Muscle layer of duodenum (tissue), 2 donors: ENCODE data around the gene RIMS4.
A peak's percentile ranks its signal among the peaks of the same experiment; 100 is the strongest.

ENCODE experiments used
- H3K27ac ChIP-seq: one replicate; pipeline ENCODE4 v1.7.0; 2013; ENCODE audit warnings: mild to moderate bottlenecking, low read length
- H3K27me3 ChIP-seq: one replicate; pipeline ENCODE4 v1.7.0; 2013; ENCODE audit warnings: low read depth, mild to moderate bottlenecking, control low read depth, low read length
- H3K36me3 ChIP-seq, 2 donors: one replicate each; pipeline ENCODE4 v1.7.0; 2013; ENCODE audit warnings: low read length in 2 of 2, control low read depth in 1 of 2, mild to moderate bottlenecking in 1 of 2; ENCODE audit not compliant: insufficient read depth in 2 of 2, control insufficient read depth in 1 of 2
- H3K4me1 ChIP-seq, 2 donors: one replicate each; pipeline ENCODE4 v1.7.0; 2013; ENCODE audit warnings: low read length in 2 of 2, mild to moderate bottlenecking in 2 of 2, control low read depth in 1 of 2, moderate library complexity in 1 of 2; ENCODE audit not compliant: insufficient read depth in 2 of 2, control insufficient read depth in 1 of 2
- H3K4me3 ChIP-seq, 2 donors: one replicate each; pipeline ENCODE4 v1.7.0; 2013; ENCODE audit warnings: low read length in 2 of 2, low read depth in 1 of 2, mild to moderate bottlenecking in 1 of 2
- H3K9me3 ChIP-seq, 2 donors: one replicate each; pipeline ENCODE4 v1.7.0; 2013; ENCODE audit warnings: low read length in 2 of 2, control low read depth in 1 of 2, mild to moderate bottlenecking in 1 of 2; ENCODE audit not compliant: control insufficient read depth in 1 of 2
- donor health status: healthy.

Gene RIMS4

GRCh38 chr20:44745598-44746366 lies 64.6 kb downstream of the RIMS4 start, which contains the start of gene KCNK15:
TSS of gene KCNK15 (plus strand) at chr20:44745865. CDS start at chr20:44745911, 46 bp downstream.
- no peak within 1 kb of the TSS for H3K27ac ChIP-seq

GRCh38 chr20:44745122-44745597 lies 65.2 kb downstream of the RIMS4 start:
- Histone ChIP-seq H3K9me3 (no peaks in the 10 kb centered on the region), H3K4me1 (peaks cover 0 to 4% of the 10 kb centered on the region in 2 donors), H3K27ac (no peak overlapping the region), H3K27me3 (peaks cover 23% of the 10 kb centered on the region), H3K4me3 (peak overlapping the region in 1 of 2 donors; percentile 65), H3K36me3 (no peaks in the 10 kb centered on the region)

More at GRCh38 chr20:44745598-44746366, 64.6 kb downstream of the RIMS4 start, which contains the start of gene KCNK15:
- H3K4me1 ChIP-seq, result peaks cover 0 to 4% of the 10 kb centered on the region in 2 donors
- peak within 1 kb of the TSS; percentile 17 to 65 for H3K4me3 ChIP-seq
- H3K27me3 ChIP-seq, result peaks cover 24% of the 10 kb centered on the region
- H3K36me3 ChIP-seq, result no peaks in the 10 kb centered on the region
- no peaks in the 10 kb centered on the region for H3K9me3 ChIP-seq

DNA sequence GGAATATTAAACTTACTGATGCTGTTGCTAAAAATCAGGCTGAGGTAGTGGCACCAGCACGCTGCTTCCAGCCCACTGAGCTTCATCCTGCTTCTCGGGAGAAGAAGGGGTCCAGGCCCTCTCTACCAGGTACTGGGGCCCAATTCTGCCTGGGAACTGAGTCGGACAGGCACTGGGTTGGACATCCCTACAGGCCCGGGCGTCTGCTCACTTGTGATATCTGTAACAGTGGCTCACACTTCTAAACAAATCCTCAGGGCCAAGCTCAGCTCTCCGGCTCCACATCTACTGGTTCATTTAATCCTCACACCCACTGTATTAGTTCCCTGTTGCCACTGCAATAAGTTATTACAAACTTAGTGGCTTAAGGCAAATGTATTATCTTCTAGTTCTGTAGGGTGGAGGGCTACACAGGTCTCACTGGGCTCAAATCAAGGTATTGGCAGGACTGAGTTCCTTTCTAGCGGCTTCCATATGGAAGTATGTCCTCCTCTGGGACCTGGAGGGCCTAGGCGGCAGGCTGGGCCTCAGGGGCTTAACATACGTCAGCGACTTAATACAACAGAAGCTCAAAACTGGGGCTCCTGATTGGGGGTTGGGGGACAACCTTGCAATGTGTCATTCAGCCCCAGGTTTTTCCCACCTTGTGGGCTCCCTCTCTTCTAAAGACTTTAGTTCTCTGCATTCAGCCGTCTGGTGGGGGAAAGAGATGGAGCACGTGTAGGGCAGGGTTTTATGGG lies 66.3 kb downstream of the RIMS4 start:
- H3K4me3 ChIP-seq, result no peak overlapping the region
- peaks cover 23% of the 10 kb centered on the region for H3K27me3 ChIP-seq
- H3K27ac ChIP-seq, result no peak overlapping the region
- H3K9me3 ChIP-seq, result no peaks in the 10 kb centered on the region
- no peaks in the 10 kb centered on the region for H3K36me3 ChIP-seq
- peaks cover 0 to 4% of the 10 kb centered on the region in 2 donors for H3K4me1 ChIP-seq

- no peaks in the 10 kb centered on the region for H3K36me3 ChIP-seq
- H3K4me1 ChIP-seq, result peaks cover 0 to 4% of the 10 kb centered on the region in 2 donors
- H3K9me3 ChIP-seq, result no peaks in the 10 kb centered on the region
- H3K27me3 ChIP-seq, result peaks cover 23% of the 10 kb centered on the region
- H3K4me3 ChIP-seq, result no peak overlapping the region
- H3K27ac ChIP-seq, result no peak overlapping the region
Measured at GRCh38 chr20:44743080-44743701, 67.2 kb downstream of the RIMS4 start.

- H3K4me3 ChIP-seq, result no peak overlapping the region
- no peak overlapping the region for H3K27ac ChIP-seq
- H3K4me1 ChIP-seq, result peaks cover 0 to 4% of the 10 kb centered on the region in 2 donors
- no peaks in the 10 kb centered on the region for H3K9me3 ChIP-seq
- no peaks in the 10 kb centered on the region for H3K36me3 ChIP-seq
- H3K27me3 ChIP-seq, result peaks cover 20% of the 10 kb centered on the region
Measured at GRCh38 chr20:44742304-44743079, 67.9 kb downstream of the RIMS4 start.

DNA sequence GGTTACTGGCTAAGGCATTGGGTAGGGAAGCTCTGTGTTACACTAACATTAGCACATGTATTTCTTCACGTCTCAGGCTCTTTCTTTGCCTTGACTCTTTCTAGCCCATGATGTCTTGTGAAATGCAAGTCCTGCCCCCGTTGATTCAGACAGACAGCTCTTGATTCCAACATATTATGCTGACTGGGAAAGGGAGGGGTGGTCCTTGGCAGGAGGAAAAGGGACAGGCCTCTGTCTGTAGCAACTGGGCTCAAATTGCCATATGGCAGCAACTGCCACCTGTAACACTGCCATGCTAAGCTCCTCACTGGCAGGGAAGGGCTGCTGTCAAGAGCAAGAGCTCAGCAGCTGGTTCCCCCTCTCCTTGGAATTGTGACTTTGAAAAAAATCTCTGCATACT lies 70.4 kb downstream of the RIMS4 start:
- no peak overlapping the region for H3K4me3 ChIP-seq
- H3K36me3 ChIP-seq, result no peaks in the 10 kb centered on the region

DNA sequence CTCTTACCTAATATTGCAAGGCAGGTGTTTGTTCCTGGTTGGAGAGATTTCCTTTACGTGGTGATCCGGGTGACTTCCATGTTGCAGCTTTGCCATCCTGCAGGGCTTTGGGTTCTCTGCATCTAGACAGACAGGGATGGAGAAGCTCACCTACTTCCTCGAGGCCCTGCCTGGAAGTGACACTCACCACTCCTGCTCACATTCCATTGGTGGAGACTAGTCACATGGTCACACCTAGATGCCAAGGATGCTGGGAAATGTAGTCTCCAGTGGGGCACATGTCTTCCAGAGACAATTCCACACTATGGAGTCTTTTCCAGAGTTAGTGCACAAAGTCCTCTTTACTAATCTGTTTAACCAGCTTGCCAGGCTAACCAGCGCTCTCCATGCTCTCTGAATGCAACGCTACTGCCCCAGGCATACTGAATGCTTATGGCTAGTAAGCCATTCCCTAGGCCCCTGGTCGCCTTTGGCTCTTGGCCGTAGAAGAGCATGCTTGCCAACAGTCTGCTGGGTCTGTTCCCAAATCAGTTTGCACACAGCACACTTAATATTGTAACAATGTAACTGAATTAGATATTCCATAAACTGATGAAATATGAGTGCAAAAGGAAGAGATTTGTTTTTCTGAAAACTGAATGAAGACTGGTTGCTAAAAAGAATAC lies 71.4 kb downstream of the RIMS4 start:
- no peak overlapping the region for H3K27ac ChIP-seq
- peaks cover 7% of the 10 kb centered on the region for H3K27me3 ChIP-seq
- H3K36me3 ChIP-seq, result no peaks in the 10 kb centered on the region
- no peaks in the 10 kb centered on the region for H3K4me1 ChIP-seq
- H3K9me3 ChIP-seq, result peaks cover 0 to 4% of the 10 kb centered on the region in 2 donors
- H3K4me3 ChIP-seq, result no peak overlapping the region

More for the DNA sequence above, 70.4 kb downstream of the RIMS4 start:
- H3K27me3 ChIP-seq, result peaks cover 7% of the 10 kb centered on the region
- no peak overlapping the region for H3K27ac ChIP-seq
- peaks cover 0 to 4% of the 10 kb centered on the region in 2 donors for H3K9me3 ChIP-seq
- H3K4me1 ChIP-seq, result no peaks in the 10 kb centered on the region

- Histone ChIP-seq H3K9me3 (peaks cover 0 to 4% of the 10 kb centered on the region in 2 donors), H3K4me3 (no peak overlapping the region), H3K36me3 (no peaks in the 10 kb centered on the region), H3K4me1 (no peaks in the 10 kb centered on the region), H3K27ac (no peak overlapping the region), H3K27me3 (no peaks in the 10 kb centered on the region)
Measured at GRCh38 chr20:44737116-44737515, 73.2 kb downstream of the RIMS4 start.

GRCh38 chr20:44736170-44737021 lies 74.0 kb downstream of the RIMS4 start:
- Histone ChIP-seq H3K27ac (no peak overlapping the region), H3K4me3 (peak overlapping the region in 1 of 2 donors; percentile 33)

GRCh38 chr20:44735816-44736169 lies 74.6 kb downstream of the RIMS4 start:
- no peaks in the 10 kb centered on the region for H3K4me1 ChIP-seq
- no peaks in the 10 kb centered on the region for H3K36me3 ChIP-seq
- H3K4me3 ChIP-seq, result peak overlapping the region in 1 of 2 donors; percentile 33
- no peaks in the 10 kb centered on the region for H3K27me3 ChIP-seq
- peaks cover 0 to 4% of the 10 kb centered on the region in 2 donors for H3K9me3 ChIP-seq
- no peak overlapping the region for H3K27ac ChIP-seq

More at GRCh38 chr20:44736170-44737021, 74.0 kb downstream of the RIMS4 start:
- Histone ChIP-seq H3K27me3 (no peaks in the 10 kb centered on the region), H3K4me1 (no peaks in the 10 kb centered on the region), H3K36me3 (no peaks in the 10 kb centered on the region), H3K9me3 (peaks cover 0 to 4% of the 10 kb centered on the region in 2 donors)
